NCI-H524 (cell line): ENCODE measurements around the gene INPP5F.
"Not testable (repeated sequence)": the region's sequence is repeated elsewhere in the genome, so short reads cannot be mapped to it uniquely, and the experiment has no call there.

Source experiments
- DNase-seq, 2 experiments: peaks; one replicate each; lab custom pipeline; 2025; lab: John Stamatoyannopoulos, UW

Gene INPP5F

GRCh38 chr10:119706521-119707278 is 19.1 kb upstream of the INPP5F start:
- peak; percentile 87 to 95 for DNase-seq

GRCh38 chr10:119707331-119707730 is 18.5 kb upstream of the INPP5F start:
- not testable (repeated sequence) for DNase-seq

DNA sequence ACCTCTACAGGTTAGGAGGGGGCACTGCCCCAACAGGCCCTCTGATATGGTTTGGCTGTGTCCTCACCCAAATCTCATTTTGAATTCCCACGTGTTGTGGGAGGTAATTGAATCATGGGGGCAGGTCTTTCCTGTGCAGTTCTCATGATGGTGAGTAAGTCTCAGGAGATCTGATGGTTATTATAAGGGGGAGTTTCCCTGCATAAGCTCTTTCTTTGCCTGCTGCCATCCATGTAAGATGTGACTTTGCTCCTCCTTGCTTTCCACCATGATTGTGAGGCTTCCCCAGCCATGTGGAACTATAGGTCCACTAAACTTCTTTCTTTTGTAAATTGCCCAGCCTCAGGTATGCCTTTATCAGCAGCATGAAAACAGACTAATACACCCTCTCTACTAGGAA is 14.9 kb upstream of the INPP5F start:
- DNase-seq, result not testable (repeated sequence)

- DNase-seq, result no peak
Observed at GRCh38 chr10:119713744-119714483, 11.9 kb upstream of the INPP5F start.

DNA sequence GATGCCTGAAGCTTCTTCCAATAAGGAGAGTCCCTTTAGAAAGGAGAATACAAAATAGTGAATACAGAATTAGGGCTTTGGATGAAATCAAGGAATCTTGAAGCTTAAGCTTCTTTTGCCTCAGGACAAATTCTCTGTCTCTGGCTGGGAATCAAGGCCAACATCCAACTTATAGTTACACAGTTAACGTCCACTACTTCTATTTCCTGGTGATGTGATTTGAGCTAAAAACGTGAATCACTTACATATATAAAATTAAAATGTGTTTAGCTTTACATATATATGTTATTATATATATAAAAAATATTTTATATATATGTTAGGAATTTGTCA is 11.4 kb upstream of the INPP5F start:
- DNase-seq, result no peak

DNA sequence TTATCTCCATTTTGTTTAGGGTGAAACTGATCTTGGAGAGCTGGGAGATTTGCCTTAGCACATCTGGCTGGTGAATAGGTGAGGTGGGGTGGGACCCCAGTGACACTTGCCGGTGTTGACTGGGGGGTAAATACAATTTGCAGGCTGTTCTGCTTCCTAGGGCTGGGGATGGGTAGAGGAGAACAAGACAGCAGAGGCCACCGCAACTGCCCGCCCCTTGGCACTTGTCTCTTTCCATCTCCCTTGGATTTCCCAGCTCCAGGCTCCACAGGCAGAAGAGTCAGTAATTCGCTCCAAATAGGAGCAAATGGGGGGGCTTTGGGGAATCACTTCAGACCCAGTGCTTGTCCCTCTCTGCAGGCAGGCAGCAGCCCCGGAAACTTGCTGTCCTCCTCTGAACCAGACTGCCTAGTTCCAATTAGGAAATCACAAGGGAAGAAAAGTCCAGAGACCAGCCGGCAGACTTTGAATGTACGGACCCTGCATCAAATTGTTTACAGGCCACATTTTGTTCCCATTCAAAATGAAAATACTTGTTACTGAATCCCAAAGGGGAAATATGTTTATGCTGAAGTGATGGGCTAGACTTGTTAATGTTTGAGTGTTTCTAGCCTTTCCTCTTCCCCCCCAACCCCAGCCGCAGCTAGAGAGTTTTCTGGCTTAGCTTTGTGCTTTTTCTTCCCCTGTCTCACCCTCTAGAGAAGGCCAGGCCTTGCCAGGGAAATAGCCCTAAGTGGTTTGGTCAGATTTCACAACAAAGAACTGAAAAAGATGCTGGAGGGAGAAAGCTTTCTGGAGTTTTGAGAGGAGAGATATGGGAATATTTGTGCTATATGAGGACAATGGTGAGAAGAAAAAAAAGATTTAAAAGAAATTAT is 10.0 kb upstream of the INPP5F start:
- no peak for DNase-seq

DNA sequence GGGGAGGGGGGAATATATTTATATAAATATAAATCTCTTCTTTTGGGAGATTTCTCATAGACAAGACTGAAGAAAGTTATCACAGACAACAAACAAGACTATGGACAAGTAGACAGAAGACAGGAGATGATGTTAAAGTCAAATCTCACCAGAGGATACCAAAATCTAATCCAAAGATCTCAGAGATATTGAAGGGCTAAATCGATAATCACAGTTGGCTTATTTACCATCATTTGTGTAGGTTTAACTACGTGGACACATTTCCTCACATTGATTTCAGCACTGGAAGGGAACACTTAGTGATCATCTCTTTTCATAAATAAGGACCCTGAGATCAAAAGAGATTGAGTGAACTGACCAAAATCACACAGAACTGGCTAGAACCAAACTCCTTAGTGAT is 2.7 kb upstream of the INPP5F start:
- DNase-seq, result no peak

- no peak for DNase-seq
Observed at GRCh38 chr10:119723624-119724023, 2.2 kb upstream of the INPP5F start.

- DNase-seq, result peak in 1 of 2 experiments; percentile 18
Observed at GRCh38 chr10:119724593-119725516, 995 bp upstream of the INPP5F start.

DNA sequence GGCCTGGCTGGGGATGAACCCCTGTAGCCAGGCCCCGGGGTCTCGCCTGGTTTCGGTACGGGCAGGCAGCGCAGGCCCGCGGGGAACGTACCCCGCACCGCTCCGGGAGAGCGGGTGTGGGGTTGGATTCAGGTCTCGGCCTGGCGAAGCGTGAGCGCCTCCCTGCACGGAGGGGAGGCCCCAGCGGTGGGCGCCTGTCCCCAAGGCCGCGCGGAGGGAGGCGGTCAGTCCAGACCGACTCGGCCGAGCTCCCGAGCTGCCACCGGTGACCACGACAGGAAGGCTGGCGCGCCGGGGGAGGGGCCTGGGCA is 378 bp upstream of the INPP5F start:
- no peak for DNase-seq

GRCh38 chr10:119726676-119727261 is 919 bp downstream of the INPP5F start:
- DNase-seq, result no peak

DNA sequence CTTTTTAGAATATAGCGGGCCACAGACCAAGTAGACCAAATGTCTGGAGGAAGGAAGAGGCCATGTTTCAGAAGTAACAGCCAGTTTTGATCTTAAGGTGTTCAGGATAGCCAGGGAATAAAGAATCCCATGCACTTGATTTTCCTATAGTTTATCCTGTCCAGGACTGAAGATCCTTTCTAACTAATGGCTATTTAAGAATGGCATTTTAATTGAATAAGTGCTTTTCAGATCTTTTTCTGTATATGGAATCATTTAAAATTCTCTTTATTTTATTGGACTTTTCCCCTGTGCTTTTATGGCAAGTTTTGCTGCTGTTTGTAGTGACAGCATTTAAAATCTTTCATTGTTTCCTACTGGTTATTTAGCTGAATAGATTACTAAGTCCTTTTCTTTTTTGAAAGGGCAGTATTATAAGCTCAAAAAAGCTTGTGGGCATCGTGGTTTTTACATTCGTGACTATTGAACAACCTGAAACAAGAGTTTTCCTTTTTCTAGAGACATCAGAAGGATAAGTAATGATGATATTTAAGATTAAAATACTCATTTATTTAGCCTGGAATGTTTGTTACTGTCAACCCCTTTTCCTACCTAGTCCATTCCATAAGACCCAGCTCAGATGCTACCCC is 2.4 kb downstream of the INPP5F start:
- no peak for DNase-seq

DNA sequence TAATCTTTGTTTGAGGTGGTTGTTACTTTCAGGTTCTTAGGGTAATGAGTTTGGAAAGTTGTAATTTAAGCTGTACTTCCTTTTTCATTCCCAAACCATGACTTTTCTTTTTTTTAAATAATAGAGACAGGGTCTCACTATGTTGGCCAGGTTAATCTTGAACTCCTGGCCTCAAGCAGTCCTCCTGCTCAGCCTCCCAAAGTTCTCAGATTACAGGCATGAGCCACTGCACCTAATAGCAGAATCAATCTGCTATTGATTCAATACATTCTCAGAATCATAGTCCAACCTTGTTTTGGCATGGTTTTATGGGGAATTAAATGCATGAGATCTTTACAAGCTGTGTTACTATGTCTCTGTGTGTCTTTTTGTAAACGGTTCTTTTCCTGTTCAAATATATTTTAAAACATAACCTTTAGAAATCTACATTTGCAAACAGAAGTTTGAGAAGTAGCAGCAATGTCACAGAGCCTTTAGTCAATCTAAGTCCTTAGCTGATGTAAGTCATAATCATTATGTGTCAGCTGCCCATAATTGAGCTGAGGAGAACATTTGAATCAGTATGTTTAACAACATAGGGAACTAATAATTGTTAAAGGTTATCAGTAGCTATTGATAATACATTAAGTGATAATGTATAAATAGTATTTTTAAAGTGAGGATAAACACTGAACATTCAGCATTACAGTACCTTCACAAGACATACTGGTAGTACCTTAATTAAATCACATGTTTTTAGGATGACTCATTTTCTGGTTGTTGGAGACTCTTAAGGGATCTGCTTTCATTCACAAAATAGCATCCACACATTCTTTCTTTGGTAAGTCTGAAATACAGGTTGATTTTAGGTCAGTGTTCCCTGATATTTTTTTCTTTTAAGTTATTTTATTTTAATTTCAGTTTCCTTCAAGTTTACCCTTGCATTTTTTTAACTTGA is 8.8 kb downstream of the INPP5F start:
- no peak for DNase-seq

DNA sequence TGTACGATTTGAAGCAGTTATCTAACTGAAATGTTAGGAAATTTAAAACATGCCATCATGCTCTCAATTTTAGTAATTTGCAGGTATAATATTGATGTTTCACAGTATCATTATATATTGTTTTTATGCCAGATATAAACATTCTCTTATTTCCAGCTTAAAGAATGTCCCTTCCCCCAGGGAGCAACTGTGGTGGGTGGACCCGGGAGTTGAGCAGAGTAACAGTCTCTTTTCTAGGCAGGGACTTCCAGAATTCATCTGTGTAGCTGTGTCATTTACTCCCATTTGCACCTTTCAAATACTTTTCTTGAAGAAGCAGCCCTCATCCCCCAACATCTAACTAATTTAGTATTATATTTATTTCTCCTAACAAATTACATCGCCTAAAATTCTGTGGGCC is 9.6 kb downstream of the INPP5F start:
- no peak for DNase-seq

- no peak for DNase-seq
Observed at GRCh38 chr10:119736220-119736619, 10.4 kb downstream of the INPP5F start.

GRCh38 chr10:119737039-119737663 is 11.3 kb downstream of the INPP5F start:
- peak; percentile 22 to 67 for DNase-seq

DNA sequence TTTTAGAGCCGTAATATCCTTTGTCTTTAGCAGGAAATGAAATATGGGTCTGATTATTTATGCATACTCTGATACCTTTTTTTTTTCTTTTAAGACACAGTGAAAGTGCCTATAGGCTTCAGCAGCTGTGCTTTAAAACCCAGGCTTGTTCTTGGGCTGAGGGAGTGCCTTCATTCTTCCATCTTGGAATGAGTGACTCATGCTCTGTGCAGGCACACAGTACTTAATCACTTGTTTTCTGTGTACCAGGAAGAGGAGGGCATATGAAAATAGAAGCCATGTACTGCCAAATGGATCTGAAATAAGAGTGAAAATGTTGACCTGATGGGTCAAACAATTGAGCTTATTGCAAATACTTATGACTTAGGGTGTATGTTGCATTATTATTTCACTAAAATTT is 12.0 kb downstream of the INPP5F start:
- DNase-seq, result peak; percentile 9 to 20

DNA sequence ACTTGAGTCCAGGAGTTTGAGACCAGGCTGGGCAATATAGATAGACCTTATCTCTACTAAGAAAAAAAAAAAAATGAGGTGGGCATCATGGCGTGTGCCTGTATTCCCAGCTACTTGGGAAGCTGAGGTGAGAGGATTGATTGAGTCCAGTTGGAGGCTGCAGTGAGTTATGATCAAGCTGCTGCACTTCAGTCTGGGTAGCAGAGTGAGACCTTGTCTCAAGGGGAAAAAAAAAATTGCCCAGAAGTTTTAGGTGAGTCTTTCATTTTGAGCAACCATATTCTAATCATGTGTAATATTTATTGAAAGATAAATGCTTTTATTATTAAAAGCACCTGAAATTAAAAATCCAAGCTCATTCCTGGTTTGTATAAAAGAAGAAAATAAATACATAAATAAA is 13.1 kb downstream of the INPP5F start:
- DNase-seq, result no peak

DNA sequence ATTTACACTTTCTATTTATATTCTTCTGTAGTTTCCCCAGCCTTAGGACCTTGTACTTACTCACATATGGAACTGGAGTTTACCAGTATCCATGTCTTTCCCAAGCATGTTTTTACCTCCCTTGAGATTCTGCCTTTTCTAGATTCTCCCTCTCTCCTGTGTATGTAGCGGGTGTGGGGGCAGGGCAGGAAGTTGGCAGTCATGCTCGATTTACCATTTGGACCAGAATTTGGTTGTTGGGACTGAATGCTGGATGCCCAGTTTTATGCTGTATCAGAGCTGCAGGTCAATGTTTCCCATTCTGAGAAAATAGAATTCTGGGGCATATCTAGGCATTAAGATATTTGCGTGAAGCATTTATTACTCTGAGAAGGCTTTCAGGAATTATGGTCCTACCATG is 14.2 kb downstream of the INPP5F start:
- no peak for DNase-seq
